ENCODE data around the gene SERPINE2. TPM values are rescaled to one million over a fixed set of nuclear protein-coding genes. Genes with fewer than 3 reads are reported as not detected.

The SERPINE2 gene
- total RNA-seq, 1 donor from 2014 or later: 69.1 TPM

DNA sequence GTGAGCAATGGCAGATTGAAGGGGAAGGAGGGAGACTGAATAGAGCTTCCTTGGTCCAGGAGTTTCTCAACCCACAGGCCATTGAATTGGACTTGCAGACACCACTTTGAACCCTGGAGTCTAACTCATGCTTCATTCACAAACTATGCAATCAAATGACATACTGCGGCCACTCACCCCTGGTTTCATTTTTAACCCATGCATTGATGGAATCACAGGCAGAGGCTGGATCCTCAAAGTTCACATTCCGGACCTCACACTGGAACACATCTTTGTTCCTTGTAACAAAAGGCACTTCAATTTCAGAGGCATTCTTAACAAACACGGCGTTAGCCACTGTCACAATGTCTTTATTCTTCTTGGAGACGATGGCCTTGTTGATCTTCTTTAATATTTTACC, 41.1 kb downstream of the SERPINE2 start:
- Mint-ChIP-seq H3K4me3 (ENCODE audit: unreplicated experiment) (no peak overlapping the region), H3K36me3 (ENCODE audit: unreplicated experiment) (peaks cover 18% of the 10 kb centered on the region), H3K27me3 (ENCODE audit: unreplicated experiment) (no peaks in the 10 kb centered on the region), H3K27ac (ENCODE audit: unreplicated experiment) (no peak overlapping the region), H3K9me3 (ENCODE audit: unreplicated experiment) (no peaks in the 10 kb centered on the region), H3K4me1 (ENCODE audit: unreplicated experiment) (peaks cover 6% of the 10 kb centered on the region)
- no peak for DNase-seq (ENCODE audit: extremely low spot score, unreplicated experiment)
- TF ChIP-seq CTCF (IDR thresholded peaks at IDR 0.05): no peak

- no peak for TF ChIP-seq CTCF (IDR thresholded peaks at IDR 0.05)
- Mint-ChIP-seq H3K4me1 (ENCODE audit: unreplicated experiment) (peaks cover 6% of the 10 kb centered on the region), H3K36me3 (ENCODE audit: unreplicated experiment) (peaks cover 18% of the 10 kb centered on the region), H3K27me3 (ENCODE audit: unreplicated experiment) (no peaks in the 10 kb centered on the region), H3K4me3 (ENCODE audit: unreplicated experiment) (no peak overlapping the region), H3K9me3 (ENCODE audit: unreplicated experiment) (no peaks in the 10 kb centered on the region), H3K27ac (ENCODE audit: unreplicated experiment) (no peak overlapping the region)
- no peak for DNase-seq (ENCODE audit: extremely low spot score, unreplicated experiment)
Observed at GRCh38 chr2:223996391-223996790, 42.7 kb downstream of the SERPINE2 start.

- no peak for TF ChIP-seq CTCF (IDR thresholded peaks at IDR 0.05)
- H3K9me3 Mint-ChIP-seq (ENCODE audit: unreplicated experiment): no peaks in the 10 kb centered on the region
- H3K4me1 Mint-ChIP-seq (ENCODE audit: unreplicated experiment): peaks cover 6% of the 10 kb centered on the region
- no peaks in the 10 kb centered on the region for H3K27me3 Mint-ChIP-seq (ENCODE audit: unreplicated experiment)
- peaks cover 18% of the 10 kb centered on the region for H3K36me3 Mint-ChIP-seq (ENCODE audit: unreplicated experiment)
- peak overlapping the region; percentile 65 for H3K27ac Mint-ChIP-seq (ENCODE audit: unreplicated experiment)
- no peak for DNase-seq (ENCODE audit: extremely low spot score, unreplicated experiment)
- H3K4me3 Mint-ChIP-seq (ENCODE audit: unreplicated experiment): no peak overlapping the region
Observed at GRCh38 chr2:223995569-223995968, 43.5 kb downstream of the SERPINE2 start.

DNA sequence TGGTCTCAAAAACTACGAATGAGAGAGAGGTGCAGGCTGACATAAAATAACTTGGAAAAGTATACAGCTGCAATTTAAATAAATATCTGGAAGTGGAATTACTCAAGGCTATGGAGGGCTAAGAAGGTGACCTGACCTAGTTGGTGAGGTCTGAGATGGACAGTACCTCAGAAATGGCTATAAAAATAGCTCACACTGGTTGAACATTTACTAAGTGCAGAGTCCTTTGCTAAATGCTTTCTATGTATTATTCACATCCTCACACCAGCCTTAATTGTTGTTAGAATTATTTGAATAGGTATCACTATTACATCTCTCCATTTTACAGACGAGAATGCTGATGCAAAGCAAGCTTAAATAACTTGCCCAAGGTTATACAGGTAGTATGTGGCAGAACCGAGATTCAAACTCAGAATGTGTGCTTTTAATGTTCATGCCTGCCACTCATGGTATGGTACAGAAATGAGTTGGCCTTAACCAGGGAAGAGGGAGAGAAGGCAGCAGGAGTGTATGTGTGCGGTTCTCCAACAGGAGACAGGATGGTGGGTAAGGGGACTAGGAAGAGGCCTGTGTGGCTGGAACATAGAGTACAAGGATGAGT, 44.4 kb downstream of the SERPINE2 start:
- Mint-ChIP-seq H3K27me3 (ENCODE audit: unreplicated experiment) (no peaks in the 10 kb centered on the region), H3K36me3 (ENCODE audit: unreplicated experiment) (peaks cover 12% of the 10 kb centered on the region), H3K4me3 (ENCODE audit: unreplicated experiment) (no peak overlapping the region), H3K27ac (ENCODE audit: unreplicated experiment) (peak overlapping the region; percentile 27), H3K9me3 (ENCODE audit: unreplicated experiment) (no peaks in the 10 kb centered on the region), H3K4me1 (ENCODE audit: unreplicated experiment) (peaks cover 6% of the 10 kb centered on the region)
- DNase-seq (ENCODE audit: extremely low spot score, unreplicated experiment): no peak
- no peak for TF ChIP-seq CTCF (IDR thresholded peaks at IDR 0.05)

DNA sequence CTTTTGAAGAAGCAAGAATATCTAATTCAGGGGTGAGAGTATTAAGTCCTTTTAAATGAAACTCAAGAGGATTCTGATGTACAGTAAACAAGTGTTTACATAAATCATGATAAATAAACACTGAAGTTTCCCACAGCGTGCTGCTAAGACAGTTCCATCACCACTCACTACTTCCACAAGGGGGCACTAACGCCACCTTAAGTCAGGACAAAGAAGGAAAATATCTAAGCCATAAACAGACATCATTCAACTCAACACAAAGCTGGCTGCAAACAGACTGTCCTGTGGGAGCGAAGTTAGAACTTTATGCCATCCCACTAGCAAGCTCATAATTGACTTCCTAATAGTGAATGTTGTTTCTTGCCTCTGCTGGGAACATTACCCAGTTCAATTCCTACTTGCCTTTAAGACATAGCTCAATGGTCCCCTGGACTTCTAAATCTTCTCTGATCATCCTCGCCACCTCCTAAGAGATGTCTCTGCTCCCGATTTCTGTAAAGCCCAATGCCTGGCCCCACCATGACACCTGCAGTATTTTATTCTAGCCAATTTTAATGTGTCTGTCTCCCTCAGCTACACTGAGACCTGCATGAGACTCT, 45.4 kb downstream of the SERPINE2 start:
- H3K27me3 Mint-ChIP-seq (ENCODE audit: unreplicated experiment): no peaks in the 10 kb centered on the region
- H3K4me3 Mint-ChIP-seq (ENCODE audit: unreplicated experiment): no peak overlapping the region
- no peaks in the 10 kb centered on the region for H3K9me3 Mint-ChIP-seq (ENCODE audit: unreplicated experiment)
- H3K4me1 Mint-ChIP-seq (ENCODE audit: unreplicated experiment): peaks cover 6% of the 10 kb centered on the region
- H3K27ac Mint-ChIP-seq (ENCODE audit: unreplicated experiment): no peak overlapping the region
- peaks cover 11% of the 10 kb centered on the region for H3K36me3 Mint-ChIP-seq (ENCODE audit: unreplicated experiment)
- TF ChIP-seq CTCF (IDR thresholded peaks at IDR 0.05): peak; percentile 87
- no peak for DNase-seq (ENCODE audit: extremely low spot score, unreplicated experiment)

All from osteocyte (in vitro differentiated cells).